Daoy (cell line): Measurements from ENCODE around the gene RARB. TPM values are rescaled to one million over a fixed set of nuclear protein-coding genes. Genes with fewer than 3 reads are reported as not detected.

Source experiments
- DNase-seq: peaks from one replicate; pipeline ENCODE4 v3.0.0-alpha.2; 2015; ENCODE audit warnings: low read depth
- total RNA-seq: library from RNA; depleted of rRNA; stranded (reverse); fragments of >200 nt; shearing (Covaris generic); gene quantifications from 2 replicates; pipeline ENCODE4 v1.2.3, GENCODE V29; 2014

RARB gene
- total RNA-seq, 1 experiment from 2014 or later: 4.7 TPM

- DNase-seq: no peak
These were observed 124.2 kb downstream of the RARB start for GRCh38 chr3:25552251-25552650.

GRCh38 chr3:25554376-25554775 is 126.3 kb downstream of the RARB start:
- DNase-seq: no peak

- no peak for DNase-seq
These were observed 127.8 kb downstream of the RARB start for GRCh38 chr3:25555695-25556437.

GRCh38 chr3:25556447-25556846 is 128.4 kb downstream of the RARB start:
- DNase-seq: no peak

GRCh38 chr3:25557694-25558093 is 129.6 kb downstream of the RARB start:
- no peak for DNase-seq

- no peak for DNase-seq
These were observed 130.1 kb downstream of the RARB start for GRCh38 chr3:25558121-25558520.

- no peak for DNase-seq
These were observed 130.7 kb downstream of the RARB start for GRCh38 chr3:25558796-25559195.

- DNase-seq: no peak
These were observed 135.5 kb downstream of the RARB start for GRCh38 chr3:25563601-25564000.

GRCh38 chr3:25564075-25564474 is 136.0 kb downstream of the RARB start:
- no peak for DNase-seq

- no peak for DNase-seq
These were observed 137.7 kb downstream of the RARB start for GRCh38 chr3:25565807-25566206.

GRCh38 chr3:25566358-25566920 is 138.4 kb downstream of the RARB start:
- DNase-seq: no peak

GRCh38 chr3:25567388-25567787 is 139.3 kb downstream of the RARB start:
- DNase-seq: no peak

GRCh38 chr3:25567806-25568524 is 139.9 kb downstream of the RARB start:
- DNase-seq: no peak

GRCh38 chr3:25568525-25569078 is 140.5 kb downstream of the RARB start:
- DNase-seq: no peak

GRCh38 chr3:25571285-25571684 is 143.2 kb downstream of the RARB start:
- no peak for DNase-seq

GRCh38 chr3:25572336-25572735 is 144.3 kb downstream of the RARB start:
- no peak for DNase-seq

- peak; percentile 15 for DNase-seq
These were observed 144.9 kb downstream of the RARB start for GRCh38 chr3:25572919-25573385.

- no peak for DNase-seq
These were observed 145.5 kb downstream of the RARB start for GRCh38 chr3:25573386-25574171.

- DNase-seq: no peak
These were observed 146.2 kb downstream of the RARB start for GRCh38 chr3:25574172-25574765.

GRCh38 chr3:25575001-25575400 is 146.9 kb downstream of the RARB start:
- no peak for DNase-seq

GRCh38 chr3:25576146-25576545 is 148.1 kb downstream of the RARB start:
- no peak for DNase-seq
